ENCODE data around the gene KBTBD8. TPM values are rescaled to one million over a fixed set of nuclear protein-coding genes. Genes with fewer than 3 reads are reported as not detected.

KBTBD8 gene
- total and polyA plus RNA-seq, 2 of the 8 experiments (the other 6 are each of a cell fraction or from before 2014, with no cell fraction given), result 3.2 to 23.9 TPM

- TF ChIP-seq CHD7 (IDR thresholded peaks at IDR 0.05; ENCODE audit: insufficient replicate concordance, low read length) (no peak), TAF7 (optimal IDR thresholded peaks at IDR 0.05; ENCODE audit: borderline replicate concordance, low read depth, low read length) (no peak), RBBP5 (IDR thresholded peaks at IDR 0.05; ENCODE audit: borderline replicate concordance, low read depth, low read length) (no peak), POLR2AphosphoS5 (IDR thresholded peaks at IDR 0.05; ENCODE audit: low read depth, low read length) (no peak), KDM1A (IDR thresholded peaks at IDR 0.05; ENCODE audit: borderline replicate concordance, low read length) (no peak), EGR1 (IDR thresholded peaks at IDR 0.05; ENCODE audit: borderline replicate concordance, low read depth, low read length) (no peak), POU5F1 (IDR thresholded peaks at IDR 0.05; ENCODE audit: low read depth, low read length) (no peak), BCL11A (IDR thresholded peaks at IDR 0.05; ENCODE audit: low read depth in 2 of 2, low read length in 2 of 2) (no peak), HDAC6 (IDR thresholded peaks at IDR 0.05; ENCODE audit: low read depth, low read length) (no peak), PHF8 (conservative IDR thresholded peaks at IDR 0.05; ENCODE audit: low read depth, low read length) (no peak), KDM4A (IDR thresholded peaks at IDR 0.05; ENCODE audit: low read depth, low read length, severe bottlenecking) (no peak), TEAD4 (IDR thresholded peaks at IDR 0.05; ENCODE audit: low read depth, low read length) (no peak), NRF1 (IDR thresholded peaks at IDR 0.05; ENCODE audit: low read depth, low read length) (no peak)
Observed at GRCh38 chr3:66956742-66957141, 41.4 kb upstream of the KBTBD8 start (continued).
